Body of pancreas (tissue), 4 donors: ENCODE measurements around the gene PPP1CA.

Source experiments
- POLR2A ChIP-seq, 3 donors: fragments of 450-650 bp; IDR thresholded peaks; one replicate each; pipeline ENCODE4 v1.6.1; 2016; ENCODE audit warnings: antibody characterized with exemption in 3 of 3, mild to moderate bottlenecking in 2 of 3
- TF ChIP-seq, protein P1 (sequence below), 7 experiments: fragments of 450-650 bp in 4 of 7; fragments of 200-600 bp in 3 of 7; sonication (generic) in 3 of 7; IDR thresholded peaks; one replicate each; pipeline ENCODE4 v1.5.1; 2016 to 2019; ENCODE audit warnings: antibody characterized with exemption in 7 of 7

DNA sequence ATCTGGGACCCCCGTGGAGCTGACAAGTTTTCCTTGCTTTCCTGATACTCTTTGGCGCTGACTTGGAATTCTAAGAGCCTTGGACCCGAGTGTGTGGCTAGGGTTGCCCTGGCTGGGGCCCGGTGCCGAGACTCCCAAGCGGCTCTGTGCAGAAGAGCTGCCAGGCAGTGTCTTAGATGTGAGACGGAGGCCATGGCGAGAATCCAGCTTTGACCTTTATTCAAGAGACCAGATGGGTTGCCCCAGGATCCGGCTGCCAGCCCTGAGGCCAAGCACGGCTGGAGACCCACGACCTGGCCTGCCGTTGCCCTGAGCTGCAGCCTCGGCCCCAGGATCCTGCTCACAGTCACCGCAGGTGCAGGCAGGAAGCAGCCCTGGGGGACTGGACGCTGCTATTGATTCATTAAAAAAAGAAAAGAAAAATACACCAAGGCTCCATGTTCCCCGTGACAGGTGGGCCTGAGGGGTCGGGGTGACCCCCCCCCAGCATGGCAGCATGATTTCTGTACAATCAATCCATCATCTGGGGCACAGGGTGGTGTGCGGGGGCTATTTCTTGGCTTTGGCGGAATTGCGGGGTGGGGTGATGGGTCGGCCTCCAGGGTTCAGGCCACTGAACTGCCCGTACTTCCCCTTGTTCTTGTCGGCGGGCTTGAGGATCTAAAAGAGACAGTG lies 3.5 kb downstream of the PPP1CA start:
- TF ChIP-seq, protein P1, sequence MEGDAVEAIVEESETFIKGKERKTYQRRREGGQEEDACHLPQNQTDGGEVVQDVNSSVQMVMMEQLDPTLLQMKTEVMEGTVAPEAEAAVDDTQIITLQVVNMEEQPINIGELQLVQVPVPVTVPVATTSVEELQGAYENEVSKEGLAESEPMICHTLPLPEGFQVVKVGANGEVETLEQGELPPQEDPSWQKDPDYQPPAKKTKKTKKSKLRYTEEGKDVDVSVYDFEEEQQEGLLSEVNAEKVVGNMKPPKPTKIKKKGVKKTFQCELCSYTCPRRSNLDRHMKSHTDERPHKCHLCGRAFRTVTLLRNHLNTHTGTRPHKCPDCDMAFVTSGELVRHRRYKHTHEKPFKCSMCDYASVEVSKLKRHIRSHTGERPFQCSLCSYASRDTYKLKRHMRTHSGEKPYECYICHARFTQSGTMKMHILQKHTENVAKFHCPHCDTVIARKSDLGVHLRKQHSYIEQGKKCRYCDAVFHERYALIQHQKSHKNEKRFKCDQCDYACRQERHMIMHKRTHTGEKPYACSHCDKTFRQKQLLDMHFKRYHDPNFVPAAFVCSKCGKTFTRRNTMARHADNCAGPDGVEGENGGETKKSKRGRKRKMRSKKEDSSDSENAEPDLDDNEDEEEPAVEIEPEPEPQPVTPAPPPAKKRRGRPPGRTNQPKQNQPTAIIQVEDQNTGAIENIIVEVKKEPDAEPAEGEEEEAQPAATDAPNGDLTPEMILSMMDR (IDR thresholded peaks at IDR 0.05), result no peak
- TF ChIP-seq POLR2A (IDR thresholded peaks at IDR 0.05), result no peak
